GM23248 (cell line): ENCODE results near the gene MGMT.

ENCODE experiments used
- EZH2 ChIP-seq: fragments of 200-600 bp; sonication (generic); IDR thresholded peaks from 2 replicates; pipeline ENCODE4 v1.6.1; 2018; ENCODE audit warnings: antibody characterized with exemption, mild to moderate bottlenecking; ENCODE audit not compliant: insufficient read depth, poor library complexity, severe bottlenecking
- EZH2phosphoT487 ChIP-seq: fragments of 200-600 bp; sonication (generic); IDR thresholded peaks from 2 replicates; pipeline ENCODE4 v1.6.1; 2018; ENCODE audit warnings: antibody characterized with exemption, moderate library complexity, mild to moderate bottlenecking, low read depth; ENCODE audit not compliant: insufficient read depth

DNA sequence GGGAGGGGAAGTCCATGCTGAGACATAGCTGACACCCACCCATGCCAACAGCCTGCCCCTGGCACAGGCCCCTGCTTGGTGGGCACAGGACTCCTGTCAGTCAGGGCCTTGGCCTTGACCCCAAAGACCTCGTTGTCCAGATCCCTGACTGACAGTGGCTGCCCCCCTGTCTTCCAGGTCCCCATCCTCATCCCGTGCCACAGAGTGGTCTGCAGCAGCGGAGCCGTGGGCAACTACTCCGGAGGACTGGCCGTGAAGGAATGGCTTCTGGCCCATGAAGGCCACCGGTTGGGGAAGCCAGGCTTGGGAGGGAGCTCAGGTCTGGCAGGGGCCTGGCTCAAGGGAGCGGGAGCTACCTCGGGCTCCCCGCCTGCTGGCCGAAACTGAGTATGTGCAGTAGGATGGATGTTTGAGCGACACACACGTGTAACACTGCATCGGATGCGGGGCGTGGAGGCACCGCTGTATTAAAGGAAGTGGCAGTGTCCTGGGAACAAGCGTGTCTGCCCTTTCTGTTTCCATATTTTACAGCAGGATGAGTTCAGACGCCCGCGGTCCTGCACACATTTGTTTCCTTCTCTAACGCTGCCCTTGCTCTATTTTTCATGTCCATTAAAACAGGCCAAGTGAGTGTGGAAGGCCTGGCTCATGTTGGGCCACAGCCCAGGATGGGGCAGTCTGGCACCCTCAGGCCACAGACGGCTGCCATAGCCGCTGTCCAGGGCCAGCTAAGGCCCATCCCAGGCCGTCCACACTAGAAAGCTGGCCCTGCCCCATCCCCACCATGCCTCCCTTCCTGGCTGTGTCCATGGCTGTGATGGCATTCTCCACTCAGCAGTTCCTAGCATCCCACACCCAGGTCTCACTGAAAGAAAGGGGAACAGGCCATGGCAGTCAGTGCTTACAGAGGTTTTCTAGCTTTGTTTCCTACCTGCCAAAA lies 299.8 kb downstream of the MGMT start:
- no peak for TF ChIP-seq EZH2phosphoT487
- TF ChIP-seq EZH2 = no peak
